Activated T-helper 17 cell treated with anti-CD3 and anti-CD28 coated beads, Interleukin-2, amount 50 U/mL, for 72 hours (primary cell): ENCODE results near the gene PDGFA. TPM values are rescaled to one million over a fixed set of nuclear protein-coding genes. Genes with fewer than 3 reads are reported as not detected.
"Not testable (repeated sequence)": the region's sequence is repeated elsewhere in the genome, so short reads cannot be mapped to it uniquely, and the experiment has no call there.

Source experiments
- ATAC-seq: fragments of 150-1000 bp; cut with Tn5 transposase; replicated peaks from 2 replicates; pipeline ENCODE4 v1.10.0; 2021; ENCODE audit warnings: mild to moderate bottlenecking, moderate library complexity
- H3K27ac Mint-ChIP-seq: one replicate; pipeline ENCODE4 v1.8.0; 2022; ENCODE audit warnings: mixed read lengths
- H3K27me3 Mint-ChIP-seq: one replicate; pipeline ENCODE4 v1.8.0; 2022; ENCODE audit warnings: mixed read lengths
- H3K36me3 Mint-ChIP-seq: one replicate; pipeline ENCODE4 v1.8.0; 2022; ENCODE audit warnings: low read depth, mild to moderate bottlenecking, mixed read lengths
- H3K4me1 Mint-ChIP-seq: one replicate; pipeline ENCODE4 v1.8.0; 2022; ENCODE audit warnings: mixed read lengths
- H3K4me3 Mint-ChIP-seq: one replicate; pipeline ENCODE4 v1.8.0; 2022; ENCODE audit warnings: mild to moderate bottlenecking, mixed read lengths
- H3K9me3 Mint-ChIP-seq: one replicate; pipeline ENCODE4 v1.8.0; 2022; ENCODE audit warnings: mixed read lengths
- total RNA-seq, 2 donors: library from RNA; stranded (reverse); gene quantifications; one replicate each; pipeline ENCODE4 v1.2.3, GENCODE V29; 2022

The PDGFA gene
- total RNA-seq, 2 donors from 2014 or later, result 11.9 to 28.1 TPM

DNA sequence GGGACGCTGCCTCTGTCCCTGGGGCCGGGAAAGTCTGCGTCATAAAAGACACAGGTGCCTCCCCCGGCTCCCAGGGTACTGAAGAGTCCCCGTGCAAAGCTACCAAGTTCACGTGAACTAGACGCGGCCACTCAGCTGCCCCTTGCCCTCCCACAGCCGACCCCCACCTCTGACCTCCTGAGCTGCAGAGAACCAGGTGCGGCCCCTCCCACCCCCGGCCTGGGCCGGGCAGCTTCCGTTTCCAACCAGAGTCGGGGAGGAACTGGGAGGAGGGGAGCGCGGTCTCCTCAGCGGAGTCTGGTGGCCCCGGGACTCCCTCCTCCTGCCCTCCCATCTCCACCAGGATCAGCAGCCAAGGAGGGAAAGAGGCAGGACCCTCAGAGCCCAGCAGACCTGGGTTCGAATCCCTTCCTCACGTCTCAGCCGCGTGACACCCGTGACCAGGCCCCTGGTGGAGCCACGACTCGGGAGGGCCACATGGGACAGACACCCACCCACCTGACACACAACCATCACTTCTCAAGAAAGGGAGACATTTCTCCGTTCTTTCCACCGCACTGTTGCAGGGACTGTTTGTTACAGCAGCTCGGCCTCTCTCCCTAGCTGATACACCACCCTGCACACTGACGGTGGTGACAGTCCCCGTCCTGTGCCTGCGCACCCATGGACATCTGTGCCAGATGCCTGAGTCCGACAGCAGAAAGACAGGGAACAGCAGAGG, 37.4 kb upstream of the PDGFA start:
- Mint-ChIP-seq H3K4me3 (no peak overlapping the region), H3K36me3 (no peaks in the 10 kb centered on the region), H3K4me1 (no peaks in the 10 kb centered on the region), H3K27me3 (no peaks in the 10 kb centered on the region), H3K27ac (no peak overlapping the region), H3K9me3 (no peaks in the 10 kb centered on the region)
- ATAC-seq, result no peak

DNA sequence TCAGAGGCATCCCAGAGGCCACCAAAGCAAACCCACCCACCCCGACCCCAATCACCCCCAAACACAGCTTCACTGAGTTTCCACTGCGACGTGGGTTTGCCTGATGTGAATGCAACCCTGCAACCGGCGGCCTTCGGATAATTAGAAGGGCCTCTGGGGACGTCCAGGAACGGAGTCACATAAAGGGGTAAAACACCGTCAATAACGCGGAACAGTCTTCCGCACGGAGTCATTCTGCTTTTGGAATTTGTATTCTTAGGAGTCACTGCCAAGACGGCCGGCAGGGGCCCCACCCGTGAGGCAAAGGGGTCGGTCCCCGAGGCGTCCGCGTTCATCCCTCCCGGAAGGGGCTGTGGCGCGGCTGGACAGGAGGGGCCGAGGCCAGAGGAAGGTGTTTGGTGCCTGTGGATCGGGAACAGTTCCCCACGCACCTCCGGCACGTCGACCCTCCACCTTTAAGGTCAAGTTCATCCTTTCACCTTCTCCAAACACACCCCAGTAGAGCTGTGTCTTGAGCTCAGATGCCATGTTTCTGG, 36.7 kb upstream of the PDGFA start:
- Mint-ChIP-seq H3K9me3 (no peaks in the 10 kb centered on the region), H3K4me3 (no peak overlapping the region), H3K27me3 (no peaks in the 10 kb centered on the region), H3K27ac (no peak overlapping the region), H3K36me3 (no peaks in the 10 kb centered on the region), H3K4me1 (no peaks in the 10 kb centered on the region)
- no peak for ATAC-seq

DNA sequence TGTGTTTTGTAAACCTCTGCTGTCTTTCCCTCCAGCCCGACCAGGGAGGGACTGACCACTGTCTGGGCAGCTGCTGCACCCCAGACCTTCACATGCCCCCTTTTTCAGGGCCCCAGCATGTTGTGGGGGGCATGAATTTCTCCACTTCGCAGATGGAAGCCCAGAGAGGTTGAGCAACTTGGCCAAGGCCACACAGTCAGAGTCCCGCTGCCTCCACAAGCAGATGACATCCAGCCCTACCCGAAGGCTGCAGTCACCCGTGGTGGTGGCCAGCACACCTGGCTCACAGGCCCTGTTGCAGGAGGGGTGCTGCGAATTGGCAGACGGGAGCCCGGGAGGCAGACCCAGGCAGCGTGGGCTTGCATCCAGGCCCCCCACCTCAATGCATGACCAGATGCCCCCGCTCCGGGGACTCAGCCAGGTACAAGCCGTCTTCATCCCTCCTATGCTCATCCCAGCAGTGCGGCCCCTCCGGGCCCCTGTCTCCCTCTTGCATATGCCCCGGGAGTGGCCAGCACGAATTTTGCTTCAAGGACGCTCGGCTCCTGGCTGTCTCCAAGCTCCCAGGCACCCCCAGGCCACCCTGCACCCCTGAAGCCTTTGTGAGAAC, 36.0 kb upstream of the PDGFA start:
- Mint-ChIP-seq H3K27me3 (no peaks in the 10 kb centered on the region), H3K4me3 (no peak overlapping the region), H3K36me3 (no peaks in the 10 kb centered on the region), H3K4me1 (no peaks in the 10 kb centered on the region), H3K9me3 (no peaks in the 10 kb centered on the region), H3K27ac (no peak overlapping the region)
- ATAC-seq, result no peak

DNA sequence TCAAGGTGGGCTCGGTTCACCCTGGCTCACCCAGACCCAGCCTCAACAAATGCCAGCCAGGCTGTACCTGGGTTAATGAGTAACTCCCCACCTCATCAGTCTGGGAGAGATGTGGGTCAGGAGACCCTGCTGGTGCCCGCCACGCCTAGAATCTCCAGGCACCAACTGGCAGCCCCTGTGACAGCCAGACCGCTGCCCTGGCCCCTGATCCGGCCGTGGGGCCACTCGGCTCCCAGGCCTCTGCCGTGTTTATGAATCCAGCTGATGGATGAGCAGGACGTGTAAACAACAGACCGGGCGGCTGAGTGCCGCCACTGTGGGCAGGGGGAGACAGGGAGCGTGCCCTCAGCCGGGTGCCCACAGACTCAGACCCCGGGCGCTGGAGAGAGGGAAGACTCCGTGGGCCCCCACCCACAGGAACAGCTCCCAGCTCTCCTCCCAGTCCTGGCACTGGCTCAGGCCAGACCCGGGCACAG, 34.0 kb upstream of the PDGFA start:
- H3K4me1 Mint-ChIP-seq, result no peaks in the 10 kb centered on the region
- H3K27me3 Mint-ChIP-seq, result no peaks in the 10 kb centered on the region
- no peak overlapping the region for H3K27ac Mint-ChIP-seq
- no peaks in the 10 kb centered on the region for H3K9me3 Mint-ChIP-seq
- H3K36me3 Mint-ChIP-seq, result peaks cover 4% of the 10 kb centered on the region
- ATAC-seq, result no peak
- H3K4me3 Mint-ChIP-seq, result no peak overlapping the region

DNA sequence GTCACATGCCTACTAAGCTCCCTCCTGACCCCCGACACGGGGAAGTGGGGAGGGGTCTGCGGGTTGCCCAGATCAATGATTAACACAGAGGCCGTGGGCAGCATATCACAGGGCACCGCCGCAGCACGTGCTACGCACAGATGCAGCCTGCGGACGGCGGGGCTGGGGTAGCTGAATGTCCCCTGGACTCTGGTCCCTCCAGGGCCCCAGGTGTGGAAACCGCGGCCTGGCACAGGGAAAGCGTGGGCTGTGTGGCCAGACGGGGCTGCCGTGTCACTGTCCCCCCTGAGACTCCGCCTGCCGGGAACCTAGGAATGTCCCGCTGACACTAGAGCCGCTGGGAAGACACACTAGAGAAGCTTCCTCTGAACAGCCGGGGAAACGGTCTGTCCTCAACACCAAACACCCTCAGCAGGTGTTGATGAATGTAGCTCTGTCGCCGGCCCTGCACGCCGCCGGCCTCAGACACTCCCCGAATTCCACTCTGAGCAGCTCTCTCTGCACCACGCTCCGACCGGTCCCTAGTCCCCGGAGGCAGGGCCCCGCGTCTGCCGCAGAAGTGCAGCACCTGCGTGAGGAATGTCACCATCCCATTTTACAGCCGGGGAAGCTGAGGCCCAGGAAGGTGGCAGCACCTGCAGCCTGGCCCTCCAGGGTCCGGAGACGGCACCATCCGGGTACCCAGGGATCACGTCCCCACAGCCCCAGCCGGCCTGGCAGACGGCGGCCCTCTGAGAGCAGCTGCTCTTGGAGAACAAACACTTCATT, 33.4 kb upstream of the PDGFA start:
- Mint-ChIP-seq H3K9me3 (no peaks in the 10 kb centered on the region), H3K27me3 (no peaks in the 10 kb centered on the region), H3K4me1 (no peaks in the 10 kb centered on the region), H3K36me3 (peaks cover 6% of the 10 kb centered on the region), H3K27ac (no peak overlapping the region), H3K4me3 (no peak overlapping the region)
- ATAC-seq, result no peak

DNA sequence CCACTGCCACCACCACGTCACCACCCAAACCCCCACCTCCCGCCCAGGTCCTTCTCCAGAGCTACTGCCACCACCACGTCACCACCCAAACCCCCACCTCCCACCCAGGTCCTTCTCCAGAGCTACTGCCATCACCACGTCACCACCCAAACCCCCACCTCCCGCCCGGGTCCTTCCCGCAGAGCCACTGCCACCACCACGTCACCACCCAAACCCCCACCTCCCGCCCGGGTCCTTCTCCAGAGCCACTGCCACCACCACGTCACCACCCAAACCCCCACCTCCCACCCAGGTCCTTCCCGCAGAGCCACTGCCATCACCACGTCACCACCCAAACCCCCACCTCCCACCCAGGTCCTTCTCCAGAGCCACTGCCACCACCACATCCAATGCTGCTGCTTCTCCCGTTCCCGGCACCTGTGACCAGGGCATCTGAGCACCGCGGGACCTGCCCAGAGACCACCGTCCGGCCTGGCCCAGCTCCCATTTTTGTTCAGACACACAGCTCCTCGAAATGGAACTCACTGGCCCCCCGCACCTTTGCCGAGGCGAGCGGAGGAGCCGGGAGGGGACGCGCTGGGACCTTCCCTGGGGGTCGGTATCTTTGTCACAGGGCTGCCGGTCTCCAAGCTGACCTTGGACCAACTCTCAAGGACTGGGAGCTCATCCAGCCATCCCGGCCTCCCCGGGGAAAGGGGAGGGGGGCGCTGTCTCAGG, 32.7 kb upstream of the PDGFA start:
- H3K4me1 Mint-ChIP-seq, result not testable (repeated sequence)

DNA sequence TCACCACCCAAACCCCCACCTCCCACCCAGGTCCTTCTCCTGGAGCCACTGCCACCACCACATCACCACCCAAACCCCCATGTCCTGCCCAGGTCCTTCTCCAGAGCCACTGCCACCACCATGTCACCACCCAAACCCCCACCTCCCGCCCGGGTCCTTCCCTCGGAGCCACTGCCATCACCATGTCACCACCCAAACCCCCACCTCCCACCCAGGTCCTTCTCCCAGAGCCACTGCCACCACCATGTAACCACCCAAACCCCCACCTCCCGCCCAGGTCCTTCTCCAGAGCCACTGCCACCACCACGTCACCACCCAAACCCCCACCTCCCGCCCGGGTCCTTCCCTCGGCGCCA, 31.9 kb upstream of the PDGFA start:
- not testable (repeated sequence) for H3K4me1 Mint-ChIP-seq, H3K9me3 Mint-ChIP-seq, H3K4me3 Mint-ChIP-seq, H3K27ac Mint-ChIP-seq, H3K36me3 Mint-ChIP-seq, ATAC-seq, H3K27me3 Mint-ChIP-seq

More for the DNA sequence above, 32.7 kb upstream of the PDGFA start:
- not testable (repeated sequence) for H3K27ac Mint-ChIP-seq, H3K36me3 Mint-ChIP-seq, H3K9me3 Mint-ChIP-seq, ATAC-seq, H3K4me3 Mint-ChIP-seq, H3K27me3 Mint-ChIP-seq

DNA sequence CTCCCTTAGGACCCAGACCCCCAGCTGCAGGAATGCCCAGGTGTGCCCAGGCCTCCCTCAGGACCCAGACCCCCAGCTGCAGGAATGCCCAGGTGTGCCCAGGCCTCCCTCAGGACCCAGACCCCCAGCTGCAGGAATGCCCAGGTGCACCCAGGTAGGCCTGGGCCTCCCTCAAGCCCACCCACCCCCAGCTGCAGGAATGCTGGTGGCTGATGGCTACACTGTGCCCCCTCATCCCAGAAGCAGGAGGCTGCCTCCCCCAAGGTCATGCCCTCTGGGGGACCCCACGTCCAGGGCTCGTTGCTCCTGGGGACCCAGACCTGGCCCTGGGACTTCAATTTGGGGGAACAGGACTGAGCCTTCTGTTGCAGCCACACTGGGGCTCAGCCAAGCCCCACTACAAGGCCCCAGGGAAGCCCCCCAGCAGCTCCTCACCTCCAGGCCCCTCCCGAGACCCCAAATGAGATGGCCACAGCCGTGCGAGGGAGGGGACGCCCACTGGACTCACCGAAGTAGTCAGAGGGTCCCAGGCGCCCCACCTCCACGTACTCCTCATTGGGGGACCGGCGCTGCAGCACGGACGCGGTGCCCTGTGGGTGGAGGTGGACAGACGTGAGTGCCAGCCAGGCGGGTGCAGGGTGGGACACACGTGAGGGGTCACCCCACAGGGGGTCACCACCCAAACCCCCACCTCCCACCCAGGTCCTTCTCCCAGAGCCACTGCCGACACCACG, 31.4 kb upstream of the PDGFA start:
- no peaks in the 10 kb centered on the region for H3K9me3 Mint-ChIP-seq
- no peak overlapping the region for H3K27ac Mint-ChIP-seq
- no peaks in the 10 kb centered on the region for H3K4me1 Mint-ChIP-seq
- peaks cover 6% of the 10 kb centered on the region for H3K36me3 Mint-ChIP-seq
- no peaks in the 10 kb centered on the region for H3K27me3 Mint-ChIP-seq
- no peak overlapping the region for H3K4me3 Mint-ChIP-seq
- ATAC-seq, result no peak

DNA sequence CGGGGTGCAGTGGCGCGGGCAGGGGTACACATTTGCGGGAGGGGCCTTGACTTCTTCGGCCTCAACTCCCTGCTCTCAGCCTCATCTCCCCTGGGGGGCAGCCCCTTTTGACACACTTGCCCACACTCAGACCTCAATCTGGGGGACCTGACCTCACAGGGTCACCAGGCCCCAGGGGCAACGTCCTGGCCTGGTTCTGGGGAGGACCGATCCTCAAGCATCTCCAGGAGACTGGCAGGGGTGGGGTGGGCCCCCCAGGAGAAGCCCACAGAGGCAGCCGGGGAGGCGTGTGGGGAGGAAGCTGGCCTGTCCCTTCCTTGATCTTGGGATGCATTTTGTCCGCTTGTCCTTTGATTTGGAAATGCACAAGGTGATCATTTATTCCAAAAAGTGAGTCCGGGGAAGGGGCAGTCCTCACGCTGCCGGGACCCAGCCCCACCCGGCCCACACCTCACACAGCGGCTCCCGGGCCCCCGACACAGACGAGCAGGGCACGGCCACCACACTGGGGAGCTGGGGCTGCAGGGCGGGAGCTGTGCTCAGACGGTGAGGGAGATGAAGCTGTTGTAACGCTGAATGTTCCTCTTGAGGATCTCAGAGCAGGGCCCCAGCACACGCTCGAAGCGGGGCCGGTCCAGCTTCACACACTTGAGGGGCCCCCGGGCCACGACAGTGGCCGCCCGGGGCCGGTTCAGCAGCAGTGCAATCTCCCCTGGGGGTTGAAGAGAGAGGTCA, 30.4 kb upstream of the PDGFA start:
- H3K4me1 Mint-ChIP-seq, result no peaks in the 10 kb centered on the region
- no peak overlapping the region for H3K4me3 Mint-ChIP-seq
- peaks cover 4% of the 10 kb centered on the region for H3K9me3 Mint-ChIP-seq
- H3K27me3 Mint-ChIP-seq, result no peaks in the 10 kb centered on the region
- H3K36me3 Mint-ChIP-seq, result peaks cover 6% of the 10 kb centered on the region
- no peak overlapping the region for H3K27ac Mint-ChIP-seq
- ATAC-seq, result no peak

DNA sequence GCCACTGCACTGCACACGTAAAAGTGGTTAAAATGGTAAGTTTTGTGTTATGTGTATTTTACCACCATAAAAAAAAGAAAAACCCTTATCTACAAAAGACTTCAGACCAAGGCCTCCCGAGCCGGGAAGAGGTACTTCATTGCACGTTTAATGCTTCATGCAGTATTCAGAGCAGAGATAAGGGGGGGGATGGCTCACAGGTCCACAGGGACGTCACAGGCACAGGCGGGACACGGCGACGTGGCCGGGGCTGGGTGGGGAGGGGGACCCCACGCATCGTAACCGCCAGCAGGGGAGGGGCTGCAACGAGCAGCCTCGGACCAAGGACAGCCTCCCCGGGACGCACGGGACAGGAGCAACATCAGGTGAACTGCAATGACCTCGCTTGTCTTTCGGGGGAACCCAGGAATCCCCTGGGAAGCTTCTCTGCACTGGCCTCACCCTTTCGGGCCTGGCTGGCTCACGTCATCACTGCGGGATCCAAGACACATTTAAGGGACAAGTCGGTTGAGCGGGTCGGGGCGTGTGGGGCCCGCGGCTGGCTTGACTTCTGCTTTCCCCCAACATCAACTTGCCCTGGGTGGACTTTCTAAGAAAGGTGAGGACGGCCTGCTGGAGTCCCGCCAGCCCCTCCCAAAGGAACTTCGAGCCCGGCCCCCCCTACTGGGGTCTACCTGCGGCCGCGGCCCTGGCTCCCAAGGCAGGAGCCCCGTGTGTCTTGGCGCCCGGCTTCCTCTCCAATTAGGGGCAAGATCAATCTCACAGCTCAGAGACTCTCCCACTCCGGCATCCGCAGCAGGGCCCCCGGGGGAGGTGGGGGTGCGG, 29.6 kb upstream of the PDGFA start:
- H3K27ac Mint-ChIP-seq, result no peak overlapping the region
- no peak for ATAC-seq
- peaks cover 4% of the 10 kb centered on the region for H3K9me3 Mint-ChIP-seq
- no peaks in the 10 kb centered on the region for H3K4me1 Mint-ChIP-seq
- peaks cover 6% of the 10 kb centered on the region for H3K36me3 Mint-ChIP-seq
- H3K27me3 Mint-ChIP-seq, result no peaks in the 10 kb centered on the region
- H3K4me3 Mint-ChIP-seq, result no peak overlapping the region

DNA sequence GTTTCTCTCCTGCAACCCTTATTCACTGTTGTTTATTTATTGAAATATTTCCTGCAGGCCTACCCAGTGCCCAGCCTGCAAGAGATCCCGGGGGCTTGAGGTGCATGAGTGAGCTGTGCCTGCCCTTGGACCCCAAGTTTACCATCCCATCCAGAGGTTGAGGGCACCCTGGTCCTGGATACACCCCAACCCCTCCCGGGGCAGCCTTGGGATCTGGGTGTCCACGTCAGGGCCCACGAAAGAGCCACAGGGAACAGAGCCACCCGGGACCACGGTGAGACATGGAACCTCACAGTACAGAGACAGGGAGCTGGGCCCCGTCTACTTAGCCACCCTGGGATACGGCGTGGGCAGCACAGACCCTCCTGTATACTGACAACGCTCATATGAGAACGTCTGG, 28.8 kb upstream of the PDGFA start:
- H3K27ac Mint-ChIP-seq, result no peak overlapping the region
- H3K9me3 Mint-ChIP-seq, result peaks cover 4% of the 10 kb centered on the region
- no peaks in the 10 kb centered on the region for H3K27me3 Mint-ChIP-seq
- no peak for ATAC-seq
- peaks cover 6% of the 10 kb centered on the region for H3K36me3 Mint-ChIP-seq
- no peak overlapping the region for H3K4me3 Mint-ChIP-seq
- no peaks in the 10 kb centered on the region for H3K4me1 Mint-ChIP-seq

DNA sequence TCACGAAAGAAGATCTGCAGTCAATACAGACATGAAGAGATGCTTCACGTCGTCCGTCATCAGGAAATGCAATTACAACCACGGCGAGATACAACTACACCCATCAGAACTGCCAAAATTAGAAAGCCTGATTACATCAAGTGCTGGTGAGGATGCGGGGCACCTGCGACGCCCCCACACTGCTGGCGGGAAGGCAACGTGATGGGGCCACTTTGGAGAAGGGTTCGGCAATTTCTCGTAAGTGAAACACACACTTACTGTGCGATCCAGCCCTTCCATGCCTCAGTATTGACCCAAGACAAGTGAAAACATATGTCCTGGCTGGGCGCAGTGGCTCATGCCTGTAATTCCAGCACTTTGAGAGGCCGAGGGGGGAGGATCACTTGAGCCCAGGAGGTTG, 25.8 kb upstream of the PDGFA start:
- Mint-ChIP-seq H3K4me1 (peaks cover 11% of the 10 kb centered on the region), H3K27ac (no peak overlapping the region)
- no peak for ATAC-seq

More for the DNA sequence above, 25.8 kb upstream of the PDGFA start:
- H3K36me3 Mint-ChIP-seq, result peaks cover 6% of the 10 kb centered on the region
- no peak overlapping the region for H3K4me3 Mint-ChIP-seq
- no peaks in the 10 kb centered on the region for H3K27me3 Mint-ChIP-seq
- peaks cover 4% of the 10 kb centered on the region for H3K9me3 Mint-ChIP-seq
